Activated T-cell treated with anti-CD3 and anti-CD28 coated beads, Interleukin-2, amount 50 U/mL, for 24 hours (primary cell): ENCODE results near the gene ZNF823.
"Not testable (repeated sequence)": the region's sequence is repeated elsewhere in the genome, so short reads cannot be mapped to it uniquely, and the experiment has no call there.

Experiments used
- DNase-seq: peaks from one replicate; pipeline ENCODE4 v3.0.0-alpha.2; 2020
- H3K27ac Mint-ChIP-seq: 2 replicates; pipeline ENCODE4 v1.8.0; 2020; ENCODE audit warnings: mild to moderate bottlenecking, mixed read lengths
- H3K27me3 Mint-ChIP-seq: 2 replicates; pipeline ENCODE4 v1.8.0; 2020; ENCODE audit warnings: mixed read lengths
- H3K36me3 Mint-ChIP-seq: 2 replicates; pipeline ENCODE4 v1.8.0; 2020; ENCODE audit warnings: low read depth, mixed read lengths
- H3K4me1 Mint-ChIP-seq: 2 replicates; pipeline ENCODE4 v1.8.0; 2020; ENCODE audit warnings: low read depth, mixed read lengths
- H3K4me3 Mint-ChIP-seq: 2 replicates; pipeline ENCODE4 v1.8.0; 2020; ENCODE audit warnings: mild to moderate bottlenecking, moderate library complexity, mixed read lengths
- H3K9me3 Mint-ChIP-seq: 2 replicates; pipeline ENCODE4 v1.8.0; 2020; ENCODE audit warnings: mixed read lengths

The ZNF823 gene

GRCh38 chr19:11738746-11739620, at the start of gene ZNF823:
ZNF823 (minus strand) TSS chr19:11738946; CDS start chr19:11738819, 127 bp downstream.
- Mint-ChIP-seq H3K4me1 (peaks cover 27% of the 10 kb centered on the region), H3K27ac (peak within 1 kb of the TSS; percentile 92), H3K27me3 (peaks cover 3% of the 10 kb centered on the region), H3K36me3 (peaks cover 18% of the 10 kb centered on the region), H3K9me3 (no peaks in the 10 kb centered on the region), H3K4me3 (peak within 1 kb of the TSS; percentile 97)
- peak; percentile 98 for DNase-seq

GRCh38 chr19:11787536-11787935, 48.8 kb upstream of the ZNF823 start:
- no peaks in the 10 kb centered on the region for H3K27me3 Mint-ChIP-seq
- H3K4me1 Mint-ChIP-seq, result no peaks in the 10 kb centered on the region
- H3K27ac Mint-ChIP-seq, result no peak overlapping the region
- no peak overlapping the region for H3K4me3 Mint-ChIP-seq
- H3K9me3 Mint-ChIP-seq, result peaks cover 56% of the 10 kb centered on the region
- no peak for DNase-seq
- peaks cover 29% of the 10 kb centered on the region for H3K36me3 Mint-ChIP-seq

GRCh38 chr19:11784356-11784755, 45.6 kb upstream of the ZNF823 start:
- Mint-ChIP-seq H3K4me1 (no peaks in the 10 kb centered on the region), H3K27me3 (no peaks in the 10 kb centered on the region), H3K9me3 (peaks cover 64% of the 10 kb centered on the region), H3K36me3 (peaks cover 60% of the 10 kb centered on the region), H3K27ac (no peak overlapping the region), H3K4me3 (no peak overlapping the region)
- DNase-seq, result no peak

GRCh38 chr19:11783767-11784166, 45.0 kb upstream of the ZNF823 start:
- Mint-ChIP-seq H3K27me3 (no peaks in the 10 kb centered on the region), H3K9me3 (peaks cover 61% of the 10 kb centered on the region), H3K4me3 (no peak overlapping the region), H3K4me1 (no peaks in the 10 kb centered on the region), H3K27ac (no peak overlapping the region), H3K36me3 (peaks cover 66% of the 10 kb centered on the region)
- DNase-seq, result no peak

- H3K27me3 Mint-ChIP-seq, result no peaks in the 10 kb centered on the region
- no peak for DNase-seq
- peaks cover 86% of the 10 kb centered on the region for H3K36me3 Mint-ChIP-seq
- H3K27ac Mint-ChIP-seq, result no peak overlapping the region
- H3K4me3 Mint-ChIP-seq, result no peak overlapping the region
- H3K4me1 Mint-ChIP-seq, result no peaks in the 10 kb centered on the region
- peaks cover 59% of the 10 kb centered on the region for H3K9me3 Mint-ChIP-seq
Observed at GRCh38 chr19:11781295-11782057, 42.7 kb upstream of the ZNF823 start.

- peaks cover 91% of the 10 kb centered on the region for H3K36me3 Mint-ChIP-seq
- no peak overlapping the region for H3K4me3 Mint-ChIP-seq
Observed at GRCh38 chr19:11780431-11781020, 41.8 kb upstream of the ZNF823 start.

GRCh38 chr19:11776669-11777068, 37.9 kb upstream of the ZNF823 start:
- DNase-seq, H3K27ac Mint-ChIP-seq, H3K27me3 Mint-ChIP-seq, H3K4me3 Mint-ChIP-seq, H3K4me1 Mint-ChIP-seq: not testable (repeated sequence)
- H3K9me3 Mint-ChIP-seq, result peaks cover 64% of the 10 kb centered on the region
- H3K36me3 Mint-ChIP-seq, result peaks cover 92% of the 10 kb centered on the region

More at GRCh38 chr19:11780431-11781020, 41.8 kb upstream of the ZNF823 start:
- no peaks in the 10 kb centered on the region for H3K27me3 Mint-ChIP-seq
- H3K9me3 Mint-ChIP-seq, result peaks cover 61% of the 10 kb centered on the region
- no peak for DNase-seq
- H3K27ac Mint-ChIP-seq, result no peak overlapping the region
- H3K4me1 Mint-ChIP-seq, result no peaks in the 10 kb centered on the region

- H3K9me3 Mint-ChIP-seq, result peaks cover 52% of the 10 kb centered on the region
- not testable (repeated sequence) for H3K27ac Mint-ChIP-seq, DNase-seq, H3K4me3 Mint-ChIP-seq, H3K27me3 Mint-ChIP-seq
- peaks cover 83% of the 10 kb centered on the region for H3K36me3 Mint-ChIP-seq
- H3K4me1 Mint-ChIP-seq, result peaks cover 22% of the 10 kb centered on the region
Observed at GRCh38 chr19:11771520-11771919, 32.8 kb upstream of the ZNF823 start.

- no peak for DNase-seq
- Mint-ChIP-seq H3K27me3 (no peaks in the 10 kb centered on the region), H3K4me1 (peaks cover 23% of the 10 kb centered on the region), H3K4me3 (no peak overlapping the region), H3K27ac (no peak overlapping the region), H3K36me3 (peaks cover 72% of the 10 kb centered on the region), H3K9me3 (peaks cover 44% of the 10 kb centered on the region)
Observed at GRCh38 chr19:11769995-11770394, 31.2 kb upstream of the ZNF823 start.

- Mint-ChIP-seq H3K4me3 (peak overlapping the region; percentile 96), H3K27me3 (peaks cover 7% of the 10 kb centered on the region), H3K36me3 (peaks cover 53% of the 10 kb centered on the region), H3K27ac (peak overlapping the region; percentile 88), H3K9me3 (peaks cover 37% of the 10 kb centered on the region), H3K4me1 (peaks cover 23% of the 10 kb centered on the region)
- peak; percentile 54 for DNase-seq
Observed at GRCh38 chr19:11767633-11768133, 28.9 kb upstream of the ZNF823 start.

GRCh38 chr19:11766597-11767591, 28.1 kb upstream of the ZNF823 start, which contains the start of gene ZNF441:
ZNF441 (plus strand) TSS chr19:11767000; CDS start chr19:11767194, 194 bp downstream.
- peaks cover 47% of the 10 kb centered on the region for H3K36me3 Mint-ChIP-seq

GRCh38 chr19:11763611-11764010, 24.9 kb upstream of the ZNF823 start:
- no peak overlapping the region for H3K4me3 Mint-ChIP-seq
- peaks cover 18% of the 10 kb centered on the region for H3K4me1 Mint-ChIP-seq
- H3K27me3 Mint-ChIP-seq, result peaks cover 21% of the 10 kb centered on the region
- peaks cover 19% of the 10 kb centered on the region for H3K36me3 Mint-ChIP-seq
- peaks cover 21% of the 10 kb centered on the region for H3K9me3 Mint-ChIP-seq
- no peak for DNase-seq
- no peak overlapping the region for H3K27ac Mint-ChIP-seq

More at GRCh38 chr19:11766597-11767591, 28.1 kb upstream of the ZNF823 start, which contains the start of gene ZNF441:
- H3K27me3 Mint-ChIP-seq, result peaks cover 14% of the 10 kb centered on the region
- peaks cover 23% of the 10 kb centered on the region for H3K4me1 Mint-ChIP-seq
- DNase-seq, result peak; percentile 98
- H3K9me3 Mint-ChIP-seq, result peaks cover 32% of the 10 kb centered on the region
- peak within 1 kb of the TSS; percentile 95 for H3K27ac Mint-ChIP-seq
- H3K4me3 Mint-ChIP-seq, result peak within 1 kb of the TSS; percentile 96

GRCh38 chr19:11763117-11763516, 24.4 kb upstream of the ZNF823 start:
- peaks cover 21% of the 10 kb centered on the region for H3K27me3 Mint-ChIP-seq

More at GRCh38 chr19:11763117-11763516, 24.4 kb upstream of the ZNF823 start:
- Mint-ChIP-seq H3K4me3 (no peak overlapping the region), H3K36me3 (peaks cover 15% of the 10 kb centered on the region), H3K9me3 (peaks cover 19% of the 10 kb centered on the region), H3K27ac (no peak overlapping the region), H3K4me1 (peaks cover 13% of the 10 kb centered on the region)
- DNase-seq, result no peak
